HL-60/S4 treated with phorbol 12-myristate 13-acetate at 8.2 ng/mL for 4 days and 3 days (cell line): Measurements from ENCODE around the gene ABCB8.
"Not testable (repeated sequence)": the region's sequence is repeated elsewhere in the genome, so short reads cannot be mapped to it uniquely, and the experiment has no call there.

Source experiments
- in situ Hi-C: fragments of 300-500 bp; cut with MboI; formaldehyde crosslinking; loops from 2 replicates; pipeline ENCODE4 v1.15.0; 2022; ENCODE audit warnings: low sequenced_read_pairs

Gene ABCB8

GRCh38 chr7:151031011-151031410, 2.8 kb downstream of the ABCB8 start:
- in situ Hi-C loops: no loop called here

GRCh38 chr7:151032936-151033863, 5.0 kb downstream of the ABCB8 start:
- in situ Hi-C loops: no loop called here

GRCh38 chr7:151033864-151034249, 5.6 kb downstream of the ABCB8 start:
- in situ Hi-C loops: no loop called here

- in situ Hi-C loops: no loop called here
These were observed 6.2 kb downstream of the ABCB8 start for GRCh38 chr7:151034312-151035025.

- in situ Hi-C loops: no loop called here
These were observed 6.9 kb downstream of the ABCB8 start for GRCh38 chr7:151035026-151035717.

GRCh38 chr7:151035902-151036301, 7.7 kb downstream of the ABCB8 start:
- in situ Hi-C loops: no loop called here

- in situ Hi-C loops: no loop called here
These were observed 10.9 kb downstream of the ABCB8 start for GRCh38 chr7:151038951-151039849.

- in situ Hi-C loops: no loop called here
These were observed 11.7 kb downstream of the ABCB8 start for GRCh38 chr7:151039850-151040548.

GRCh38 chr7:151040616-151041375, 12.5 kb downstream of the ABCB8 start:
- in situ Hi-C loops: no loop called here

- in situ Hi-C loops: not testable (repeated sequence)
These were observed 15.2 kb downstream of the ABCB8 start for GRCh38 chr7:151043449-151043848.

- in situ Hi-C loops: no loop called here
These were observed 15.7 kb downstream of the ABCB8 start for GRCh38 chr7:151043959-151044358.

- in situ Hi-C loops: no loop called here
These were observed 17.0 kb downstream of the ABCB8 start for GRCh38 chr7:151045262-151045661.

GRCh38 chr7:151045967-151046366, 17.7 kb downstream of the ABCB8 start:
- in situ Hi-C loops: no loop called here

- in situ Hi-C loops: no loop called here
These were observed 18.6 kb downstream of the ABCB8 start for GRCh38 chr7:151046603-151047573.

- in situ Hi-C loops: no loop called here
These were observed 19.9 kb downstream of the ABCB8 start, which contains the start of gene ASIC3 for GRCh38 chr7:151047976-151048815. ASIC3 (plus strand) TSS chr7:151048531; CDS start chr7:151048886, 355 bp downstream.

- in situ Hi-C loops: no loop called here
These were observed 20.7 kb downstream of the ABCB8 start for GRCh38 chr7:151048911-151049463.

GRCh38 chr7:151051108-151051507, 22.9 kb downstream of the ABCB8 start:
- in situ Hi-C loops: no loop called here
